ENCODE results near the gene GSTA5.

DNA sequence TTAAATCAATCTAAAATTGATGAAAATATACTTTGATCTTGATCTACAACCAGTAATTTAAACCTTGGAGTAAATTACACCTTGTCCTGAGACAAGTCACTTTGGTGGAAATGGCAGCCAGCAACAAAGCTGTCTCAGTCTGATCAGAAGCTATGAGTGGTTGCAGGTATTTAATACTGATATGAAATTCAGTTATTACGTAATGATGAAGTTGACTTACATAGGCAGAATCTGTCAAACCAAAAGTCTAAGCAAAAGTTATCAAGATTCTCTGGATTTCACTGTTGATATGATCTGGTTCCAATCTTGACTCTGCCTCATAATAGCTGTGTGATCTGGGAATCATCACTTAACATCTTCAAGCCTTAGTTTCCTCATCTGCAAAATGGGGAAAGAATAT is 27.6 kb upstream of the GSTA5 start:
- no peak for TF ChIP-seq CTCF (IDR thresholded peaks at IDR 0.05)
- no peak for TF ChIP-seq SREBF2 (IDR thresholded peaks at IDR 0.05)
- TF ChIP-seq, protein P1, sequence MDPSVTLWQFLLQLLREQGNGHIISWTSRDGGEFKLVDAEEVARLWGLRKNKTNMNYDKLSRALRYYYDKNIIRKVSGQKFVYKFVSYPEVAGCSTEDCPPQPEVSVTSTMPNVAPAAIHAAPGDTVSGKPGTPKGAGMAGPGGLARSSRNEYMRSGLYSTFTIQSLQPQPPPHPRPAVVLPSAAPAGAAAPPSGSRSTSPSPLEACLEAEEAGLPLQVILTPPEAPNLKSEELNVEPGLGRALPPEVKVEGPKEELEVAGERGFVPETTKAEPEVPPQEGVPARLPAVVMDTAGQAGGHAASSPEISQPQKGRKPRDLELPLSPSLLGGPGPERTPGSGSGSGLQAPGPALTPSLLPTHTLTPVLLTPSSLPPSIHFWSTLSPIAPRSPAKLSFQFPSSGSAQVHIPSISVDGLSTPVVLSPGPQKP (IDR thresholded peaks at IDR 0.05; ENCODE audit: low read depth, low read length): no peak
- TF ChIP-seq POLR2A (IDR thresholded peaks at IDR 0.05; ENCODE audit: low read length): no peak
- TF ChIP-seq, protein P2, sequence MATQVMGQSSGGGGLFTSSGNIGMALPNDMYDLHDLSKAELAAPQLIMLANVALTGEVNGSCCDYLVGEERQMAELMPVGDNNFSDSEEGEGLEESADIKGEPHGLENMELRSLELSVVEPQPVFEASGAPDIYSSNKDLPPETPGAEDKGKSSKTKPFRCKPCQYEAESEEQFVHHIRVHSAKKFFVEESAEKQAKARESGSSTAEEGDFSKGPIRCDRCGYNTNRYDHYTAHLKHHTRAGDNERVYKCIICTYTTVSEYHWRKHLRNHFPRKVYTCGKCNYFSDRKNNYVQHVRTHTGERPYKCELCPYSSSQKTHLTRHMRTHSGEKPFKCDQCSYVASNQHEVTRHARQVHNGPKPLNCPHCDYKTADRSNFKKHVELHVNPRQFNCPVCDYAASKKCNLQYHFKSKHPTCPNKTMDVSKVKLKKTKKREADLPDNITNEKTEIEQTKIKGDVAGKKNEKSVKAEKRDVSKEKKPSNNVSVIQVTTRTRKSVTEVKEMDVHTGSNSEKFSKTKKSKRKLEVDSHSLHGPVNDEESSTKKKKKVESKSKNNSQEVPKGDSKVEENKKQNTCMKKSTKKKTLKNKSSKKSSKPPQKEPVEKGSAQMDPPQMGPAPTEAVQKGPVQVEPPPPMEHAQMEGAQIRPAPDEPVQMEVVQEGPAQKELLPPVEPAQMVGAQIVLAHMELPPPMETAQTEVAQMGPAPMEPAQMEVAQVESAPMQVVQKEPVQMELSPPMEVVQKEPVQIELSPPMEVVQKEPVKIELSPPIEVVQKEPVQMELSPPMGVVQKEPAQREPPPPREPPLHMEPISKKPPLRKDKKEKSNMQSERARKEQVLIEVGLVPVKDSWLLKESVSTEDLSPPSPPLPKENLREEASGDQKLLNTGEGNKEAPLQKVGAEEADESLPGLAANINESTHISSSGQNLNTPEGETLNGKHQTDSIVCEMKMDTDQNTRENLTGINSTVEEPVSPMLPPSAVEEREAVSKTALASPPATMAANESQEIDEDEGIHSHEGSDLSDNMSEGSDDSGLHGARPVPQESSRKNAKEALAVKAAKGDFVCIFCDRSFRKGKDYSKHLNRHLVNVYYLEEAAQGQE (IDR thresholded peaks at IDR 0.05): no peak
- TF ChIP-seq MAFK (IDR thresholded peaks at IDR 0.05; ENCODE audit: partially characterized antibody): no peak
- TF ChIP-seq ZFP36 (IDR thresholded peaks at IDR 0.05; ENCODE audit: borderline replicate concordance, partially characterized antibody): no peak
- no peak for TF ChIP-seq RFX5 (IDR thresholded peaks at IDR 0.05)
- TF ChIP-seq ESRRA (IDR thresholded peaks at IDR 0.05; ENCODE audit: borderline replicate concordance, low read length): no peak
- TF ChIP-seq HMGXB4 (CRISPR knock-in tag; IDR thresholded peaks at IDR 0.05; ENCODE audit: borderline replicate concordance): no peak
- TF ChIP-seq JUN (IDR thresholded peaks at IDR 0.05): no peak
- no peak for TF ChIP-seq KDM5A (IDR thresholded peaks at IDR 0.05)
